KMS-11 (cell line): ENCODE results near the gene IGIP.

ENCODE experiments used
- H2AFZ ChIP-seq: fragments of 200-600 bp; sonication (generic); 2 replicates; pipeline ENCODE4 v1.6.1; 2016; ENCODE audit warnings: antibody characterized with exemption, mixed run types, low read depth
- H3K27ac ChIP-seq: fragments of 200-600 bp; sonication (generic); 2 replicates; pipeline ENCODE4 v1.6.1; 2016; ENCODE audit warnings: mild to moderate bottlenecking, mixed run types
- H3K27me3 ChIP-seq: fragments of 200-600 bp; sonication (generic); 2 replicates; pipeline ENCODE4 v1.6.1; 2017; ENCODE audit warnings: mild to moderate bottlenecking, low read depth, mixed run types, moderate library complexity; ENCODE audit not compliant: insufficient read depth
- H3K36me3 ChIP-seq: fragments of 200-600 bp; sonication (generic); 2 replicates; pipeline ENCODE4 v1.6.1; 2017; ENCODE audit warnings: mild to moderate bottlenecking, mixed run types; ENCODE audit not compliant: insufficient read depth
- H3K4me1 ChIP-seq: fragments of 200-600 bp; sonication (generic); 2 replicates; pipeline ENCODE4 v1.6.1; 2016; ENCODE audit warnings: mild to moderate bottlenecking, low read depth, mixed run types; ENCODE audit not compliant: poor library complexity, severe bottlenecking
- H3K4me2 ChIP-seq: fragments of 200-600 bp; sonication (generic); 2 replicates; pipeline ENCODE4 v1.7.0; 2016; ENCODE audit warnings: mild to moderate bottlenecking, mixed run types
- H3K4me3 ChIP-seq: fragments of 200-600 bp; sonication (generic); IDR thresholded peaks from 2 replicates; pipeline ENCODE4 v1.6.1; 2017; ENCODE audit warnings: low read depth, low read length, mixed read lengths; ENCODE audit not compliant: insufficient read depth
- H3K79me2 ChIP-seq: fragments of 200-600 bp; sonication (generic); 2 replicates; pipeline ENCODE4 v1.6.1; 2016; ENCODE audit warnings: low read depth, mixed run types; ENCODE audit not compliant: insufficient read depth
- H3K9ac ChIP-seq: fragments of 200-600 bp; sonication (generic); 2 replicates; pipeline ENCODE4 v1.6.1; 2016; ENCODE audit warnings: mild to moderate bottlenecking, mixed run types
- H4K20me1 ChIP-seq: fragments of 200-600 bp; sonication (generic); 2 replicates; pipeline ENCODE4 v1.6.1; 2016; ENCODE audit warnings: mild to moderate bottlenecking, mixed run types; ENCODE audit not compliant: insufficient read depth
- CTCF ChIP-seq: fragments of 200-600 bp; sonication (generic); conservative IDR thresholded peaks from 2 replicates; pipeline ENCODE4 v1.6.1; 2017; ENCODE audit warnings: low read depth, mild to moderate bottlenecking, antibody characterized with exemption, low read length, moderate library complexity, mixed read lengths

The IGIP gene

GRCh38 chr5:140143521-140144258 lies 18.0 kb downstream of the IGIP start:
- TF ChIP-seq CTCF, result no peak
- no peaks in the 10 kb centered on the region for H4K20me1 ChIP-seq
- no peak overlapping the region for H2AFZ ChIP-seq
- no peaks in the 10 kb centered on the region for H3K27me3 ChIP-seq
- no peak overlapping the region for H3K27ac ChIP-seq
- H3K79me2 ChIP-seq, result no peaks in the 10 kb centered on the region
- H3K9ac ChIP-seq, result no peak overlapping the region
- H3K4me3 ChIP-seq, result no peak overlapping the region
- no peak overlapping the region for H3K4me2 ChIP-seq
- no peaks in the 10 kb centered on the region for H3K36me3 ChIP-seq
- no peaks in the 10 kb centered on the region for H3K4me1 ChIP-seq

- Histone ChIP-seq H3K27me3 (no peaks in the 10 kb centered on the region), H3K79me2 (no peaks in the 10 kb centered on the region), H2AFZ (no peak overlapping the region), H3K4me1 (no peaks in the 10 kb centered on the region), H3K36me3 (no peaks in the 10 kb centered on the region), H3K4me2 (no peak overlapping the region), H4K20me1 (no peaks in the 10 kb centered on the region), H3K27ac (no peak overlapping the region), H3K4me3 (no peak overlapping the region), H3K9ac (no peak overlapping the region)
- no peak for TF ChIP-seq CTCF
Measured at GRCh38 chr5:140145256-140145655, 19.5 kb downstream of the IGIP start.

GRCh38 chr5:140145818-140146522 lies 20.2 kb downstream of the IGIP start:
- Histone ChIP-seq H3K79me2 (no peaks in the 10 kb centered on the region), H3K4me3 (no peak overlapping the region), H3K36me3 (no peaks in the 10 kb centered on the region), H3K9ac (no peak overlapping the region), H2AFZ (no peak overlapping the region), H3K4me2 (no peak overlapping the region), H3K4me1 (no peaks in the 10 kb centered on the region), H3K27ac (no peak overlapping the region), H3K27me3 (no peaks in the 10 kb centered on the region), H4K20me1 (no peaks in the 10 kb centered on the region)
- TF ChIP-seq CTCF, result no peak

GRCh38 chr5:140146523-140146842 lies 20.7 kb downstream of the IGIP start:
- Histone ChIP-seq H3K27me3 (no peaks in the 10 kb centered on the region), H3K4me1 (no peaks in the 10 kb centered on the region), H2AFZ (no peak overlapping the region), H3K79me2 (no peaks in the 10 kb centered on the region), H3K36me3 (no peaks in the 10 kb centered on the region), H4K20me1 (no peaks in the 10 kb centered on the region), H3K27ac (no peak overlapping the region), H3K9ac (no peak overlapping the region), H3K4me2 (no peak overlapping the region), H3K4me3 (no peak overlapping the region)
- TF ChIP-seq CTCF, result no peak
